Measurements from ENCODE around the gene GPC1. TPM values are rescaled to one million over a fixed set of nuclear protein-coding genes. Genes with fewer than 3 reads are reported as not detected.
"Not testable (repeated sequence)": the region's sequence is repeated elsewhere in the genome, so short reads cannot be mapped to it uniquely, and the experiment has no call there.

Gene GPC1
- total and polyA plus RNA-seq, 8 donors: 6.3 to 117 (median 23.2) TPM

DNA sequence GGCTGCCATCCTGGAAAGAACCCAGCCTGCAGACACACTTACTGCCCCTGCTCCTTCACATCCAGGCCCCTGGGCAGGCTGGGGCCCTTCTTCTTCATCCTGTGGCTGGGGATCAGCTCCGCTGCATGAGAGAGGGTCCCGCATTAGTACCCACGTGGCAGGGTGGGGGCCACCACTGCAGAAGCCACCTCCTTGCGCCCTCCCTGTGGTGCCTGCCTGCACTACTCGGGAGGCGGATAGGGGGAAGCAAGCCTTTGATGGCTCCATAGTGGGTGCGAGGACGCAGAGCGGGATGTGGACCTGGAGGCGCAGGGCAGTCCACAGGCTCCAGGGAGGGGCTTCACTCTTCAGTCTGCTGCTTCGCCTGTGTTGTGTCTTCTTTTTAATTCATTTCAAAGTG is 46.7 kb downstream of the GPC1 start:
- TF ChIP-seq, protein P1, sequence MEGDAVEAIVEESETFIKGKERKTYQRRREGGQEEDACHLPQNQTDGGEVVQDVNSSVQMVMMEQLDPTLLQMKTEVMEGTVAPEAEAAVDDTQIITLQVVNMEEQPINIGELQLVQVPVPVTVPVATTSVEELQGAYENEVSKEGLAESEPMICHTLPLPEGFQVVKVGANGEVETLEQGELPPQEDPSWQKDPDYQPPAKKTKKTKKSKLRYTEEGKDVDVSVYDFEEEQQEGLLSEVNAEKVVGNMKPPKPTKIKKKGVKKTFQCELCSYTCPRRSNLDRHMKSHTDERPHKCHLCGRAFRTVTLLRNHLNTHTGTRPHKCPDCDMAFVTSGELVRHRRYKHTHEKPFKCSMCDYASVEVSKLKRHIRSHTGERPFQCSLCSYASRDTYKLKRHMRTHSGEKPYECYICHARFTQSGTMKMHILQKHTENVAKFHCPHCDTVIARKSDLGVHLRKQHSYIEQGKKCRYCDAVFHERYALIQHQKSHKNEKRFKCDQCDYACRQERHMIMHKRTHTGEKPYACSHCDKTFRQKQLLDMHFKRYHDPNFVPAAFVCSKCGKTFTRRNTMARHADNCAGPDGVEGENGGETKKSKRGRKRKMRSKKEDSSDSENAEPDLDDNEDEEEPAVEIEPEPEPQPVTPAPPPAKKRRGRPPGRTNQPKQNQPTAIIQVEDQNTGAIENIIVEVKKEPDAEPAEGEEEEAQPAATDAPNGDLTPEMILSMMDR (IDR thresholded peaks at IDR 0.05): no peak
- TF ChIP-seq EP300 (IDR thresholded peaks at IDR 0.05): no peak
- no peak for TF ChIP-seq POLR2A (IDR thresholded peaks at IDR 0.05)
- no peak for TF ChIP-seq POLR2AphosphoS5 (IDR thresholded peaks at IDR 0.05)
- H3K36me3 ChIP-seq: no peaks in the 10 kb centered on the region
- no peak overlapping the region for H3K4me3 ChIP-seq
- no peak overlapping the region for H3K27ac ChIP-seq
- peaks cover 0 to 20% (median 11%) of the 10 kb centered on the region in 4 donors for H3K9me3 ChIP-seq
- intact Hi-C loops (cut with DNase I; ENCODE audit: low total_unique reads): no loop called here
- no peak for DNase-seq
- 88 to 96% (median 92%) methylated on average over 7 to 11 of the region's 11 CpGs for WGBS, 5 donors
- H3K27me3 ChIP-seq: no peaks in the 10 kb centered on the region
- H3K4me1 ChIP-seq: no peaks in the 10 kb centered on the region

DNA sequence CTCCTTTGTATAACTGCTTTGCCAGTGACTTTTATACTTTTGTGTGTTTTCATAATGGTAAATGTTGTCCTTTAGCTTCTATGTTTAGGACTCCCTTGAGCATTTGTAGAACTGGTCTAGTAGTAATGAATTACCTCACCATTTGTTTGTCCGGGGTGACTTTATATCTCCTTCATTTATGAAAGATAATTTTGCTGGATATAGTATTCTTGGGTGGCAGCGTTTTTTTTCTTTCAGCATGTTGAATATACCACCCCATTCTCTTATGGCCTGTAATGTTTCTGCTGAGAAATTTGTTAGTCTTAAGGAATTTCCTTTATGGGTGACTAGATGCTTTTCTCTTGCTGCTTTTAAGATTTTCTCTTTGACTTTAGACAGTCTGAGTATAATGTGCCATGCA is 56.0 kb downstream of the GPC1 start:
- H3K4me3 ChIP-seq: no peak overlapping the region
- H3K36me3 ChIP-seq: peaks cover 0 to 15% (median 6%) of the 10 kb centered on the region in 4 donors
- H3K27ac ChIP-seq: no peak overlapping the region
- H3K4me1 ChIP-seq: no peaks in the 10 kb centered on the region
- H3K27me3 ChIP-seq: no peaks in the 10 kb centered on the region
- no peak for DNase-seq
- 75 to 87% (median 78%) methylated on average over 2 of the region's 2 CpGs for WGBS, 5 donors
- intact Hi-C loops (cut with DNase I; ENCODE audit: low total_unique reads): no loop called here
- H3K9me3 ChIP-seq: peaks cover 0 to 60% (median 44%) of the 10 kb centered on the region in 4 donors
- TF ChIP-seq, protein P1 (IDR thresholded peaks at IDR 0.05): no peak
- TF ChIP-seq POLR2AphosphoS5 (IDR thresholded peaks at IDR 0.05) (no peak), POLR2A (IDR thresholded peaks at IDR 0.05) (no peak), EP300 (IDR thresholded peaks at IDR 0.05) (no peak)

DNA sequence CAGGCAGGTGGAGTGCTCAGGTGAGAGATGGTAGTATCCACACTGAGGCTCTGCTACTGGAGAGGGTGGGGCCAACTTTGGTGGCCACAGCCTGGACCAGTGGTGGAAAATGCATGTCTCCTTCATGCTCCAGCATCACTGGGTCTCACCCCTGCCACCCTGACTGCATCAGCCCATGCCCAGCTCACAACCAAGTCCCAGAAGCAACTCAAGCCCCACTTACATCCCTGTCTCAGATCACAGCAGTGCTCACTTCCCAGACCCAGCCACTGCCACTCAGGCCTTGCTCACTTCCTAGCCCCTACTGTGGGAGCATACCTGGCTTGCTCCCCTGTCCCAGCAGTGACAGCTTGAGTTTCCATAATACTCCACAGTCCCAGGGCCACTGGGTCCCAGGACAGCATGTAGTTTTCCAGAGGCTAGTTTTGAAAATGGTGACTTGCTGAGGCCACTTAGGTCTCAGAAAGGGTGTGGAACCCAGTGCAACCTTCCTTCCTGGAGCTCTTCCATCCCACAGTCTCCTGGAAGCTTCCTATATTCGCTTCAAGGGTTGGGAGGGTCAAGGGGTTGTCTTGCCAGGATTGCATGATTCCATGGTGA is 58.8 kb downstream of the GPC1 start:
- H3K9me3 ChIP-seq: peaks cover 0 to 37% (median 22%) of the 10 kb centered on the region in 4 donors
- DNase-seq: no peak
- 80 to 98% (median 88%) methylated on average over 1 of the region's 1 CpG for WGBS, 5 donors
- H3K36me3 ChIP-seq: peaks cover 0 to 39% (median 28%) of the 10 kb centered on the region in 4 donors
- no peaks in the 10 kb centered on the region for H3K27me3 ChIP-seq
- no peaks in the 10 kb centered on the region for H3K4me1 ChIP-seq
- TF ChIP-seq EP300 (IDR thresholded peaks at IDR 0.05): no peak
- intact Hi-C loops (cut with DNase I; ENCODE audit: low total_unique reads): no loop called here
- no peak overlapping the region for H3K27ac ChIP-seq
- no peak overlapping the region for H3K4me3 ChIP-seq

DNA sequence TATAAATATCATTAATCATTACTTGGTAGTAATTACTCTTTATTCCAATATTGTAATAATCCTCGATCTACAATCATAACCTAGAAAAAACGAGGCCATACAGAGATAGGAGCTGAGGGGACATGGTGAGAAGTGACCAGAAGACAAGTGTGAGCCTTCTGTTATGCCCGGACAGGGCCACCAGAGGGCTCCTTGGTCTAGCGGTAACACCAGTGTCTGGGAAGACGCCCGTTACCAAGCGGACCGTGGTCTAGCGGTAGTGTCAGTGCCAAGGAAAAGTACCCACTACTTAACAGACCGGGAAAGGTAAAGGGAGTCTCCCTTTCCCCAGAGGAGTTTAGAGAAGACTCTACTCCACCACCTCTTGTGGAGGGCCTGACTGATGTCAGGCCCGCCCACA is 59.5 kb downstream of the GPC1 start:
- H3K27me3 ChIP-seq; intact Hi-C loops (cut with DNase I; ENCODE audit: low total_unique reads); H3K4me1 ChIP-seq; H3K4me3 ChIP-seq; H3K27ac ChIP-seq: not testable (repeated sequence)
- peak in 1 of 2 donors; percentile 24 for DNase-seq
- Histone ChIP-seq H3K36me3 (peaks cover 0 to 45% (median 35%) of the 10 kb centered on the region in 4 donors), H3K9me3 (peaks cover 0 to 30% (median 16%) of the 10 kb centered on the region in 4 donors)
- 79 to 89% (median 83%) methylated on average over 11 of the region's 11 CpGs for WGBS, 5 donors
- TF ChIP-seq, protein P1 (IDR thresholded peaks at IDR 0.05): peak in 2 of 7 experiments; percentile 7 to 14

DNA sequence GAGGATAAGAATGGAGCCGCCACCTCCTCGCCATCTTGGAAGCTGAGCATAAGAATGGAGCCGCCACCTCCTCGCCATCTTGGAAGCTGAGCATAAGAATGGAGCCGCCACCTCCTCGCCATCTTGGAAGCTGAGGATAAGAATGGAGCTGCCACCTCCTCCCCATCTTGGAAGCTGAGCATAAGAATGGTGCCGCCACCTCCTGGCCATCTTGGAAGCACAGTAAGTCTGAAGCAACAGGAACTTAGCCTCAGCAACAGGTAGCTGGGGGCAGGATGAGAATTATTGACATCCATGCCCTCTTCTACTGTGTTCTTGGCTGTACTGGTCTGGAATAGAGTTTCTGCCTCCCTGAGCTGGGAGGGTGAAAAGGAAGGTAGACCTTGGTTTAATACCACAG is 61.6 kb downstream of the GPC1 start:
- H3K9me3 ChIP-seq; H3K4me3 ChIP-seq; H3K4me1 ChIP-seq; H3K27me3 ChIP-seq; H3K27ac ChIP-seq; intact Hi-C loops (cut with DNase I; ENCODE audit: low total_unique reads): not testable (repeated sequence)
- DNase-seq: peak in 1 of 2 donors; percentile 24
- 95 to 99% (median 98%) methylated on average over 7 of the region's 7 CpGs for WGBS, 5 donors
- peaks cover 0 to 51% (median 49%) of the 10 kb centered on the region in 4 donors for H3K36me3 ChIP-seq
